Cardiac fibroblast (primary cell): ENCODE data around the gene SEL1L2.
A peak's percentile ranks its signal among the peaks of the same experiment; 100 is the strongest.
"Not testable (repeated sequence)": the region's sequence is repeated elsewhere in the genome, so short reads cannot be mapped to it uniquely, and the experiment has no call there.

Experiments used
- DNase-seq, 2 donors: peaks; one replicate each; pipeline versions ENCODE4 v3.0.0 to v3.0.0-alpha.2; 2010; ENCODE audit warnings: low read depth in 2 of 2
- H3K4me3 ChIP-seq, 2 donors: replicated peaks in 1 of 2; 1 replicate in 1 of 2; 2 replicates in 1 of 2; pipeline ENCODE4 v1.5.1; 2011; ENCODE audit warnings: low read depth in 2 of 2, low read length in 2 of 2, mild to moderate bottlenecking in 2 of 2, moderate library complexity in 1 of 2
- CTCF ChIP-seq: IDR thresholded peaks from one replicate; pipeline ENCODE4 v1.5.1; 2011; ENCODE audit warnings: low read depth, mild to moderate bottlenecking, low read length, inconsistent platforms

SEL1L2 gene

GRCh38 chr20:14005996-14006395, 15.6 kb upstream of the SEL1L2 start:
- no peak overlapping the region for H3K4me3 ChIP-seq
- no peak for TF ChIP-seq CTCF
- DNase-seq = no peak

- no peak for DNase-seq
- TF ChIP-seq CTCF = no peak
- no peak overlapping the region for H3K4me3 ChIP-seq
Measured at GRCh38 chr20:14000917-14001316, 10.5 kb upstream of the SEL1L2 start.

GRCh38 chr20:13996265-13996664, 5.9 kb upstream of the SEL1L2 start:
- DNase-seq = no peak
- no peak overlapping the region for H3K4me3 ChIP-seq
- TF ChIP-seq CTCF = no peak

- peak overlapping the region; percentile 48 for H3K4me3 ChIP-seq
- DNase-seq = no peak
- TF ChIP-seq CTCF = no peak
Measured at GRCh38 chr20:13995841-13996240, 5.4 kb upstream of the SEL1L2 start.

GRCh38 chr20:13995086-13995665, 4.8 kb upstream of the SEL1L2 start, which contains the start of gene MACROD2:
Gene MACROD2 (plus strand): TSS chr20:13995516.
- TF ChIP-seq CTCF = no peak
- peak within 1 kb of the TSS; percentile 48 for H3K4me3 ChIP-seq
- peak; percentile 50 to 72 for DNase-seq

- not testable (repeated sequence) for H3K4me3 ChIP-seq, DNase-seq
Measured at GRCh38 chr20:13991955-13992354, 1.5 kb upstream of the SEL1L2 start.

- DNase-seq = no peak
- no peak overlapping the region for H3K4me3 ChIP-seq
- TF ChIP-seq CTCF = no peak
Measured at GRCh38 chr20:13991311-13991710, 897 bp upstream of the SEL1L2 start.
